HepG2 (cell line): Measurements from ENCODE around the gene CHRD. TPM values are rescaled to one million over a fixed set of nuclear protein-coding genes. Genes with fewer than 3 reads are reported as not detected.

ENCODE experiments used
- GFI1 ChIP-seq: sonication (generic); formaldehyde crosslinking; IDR thresholded peaks from 2 replicates; pipeline ENCODE4 v1.5.0; 2020; ENCODE audit warnings: missing genetic modification reagents, mild to moderate bottlenecking, borderline replicate concordance
- JDP2 ChIP-seq: sonication (generic); formaldehyde crosslinking; IDR thresholded peaks from 2 replicates; pipeline ENCODE4 v1.8.1; 2022; ENCODE audit warnings: missing genetic modification reagents, borderline replicate concordance
- MEIS1 ChIP-seq: sonication (generic); formaldehyde crosslinking; IDR thresholded peaks from 2 replicates; pipeline ENCODE4 v1.9.0; 2021; ENCODE audit warnings: mild to moderate bottlenecking, missing genetic modification reagents, moderate library complexity, borderline replicate concordance
- MTA1 ChIP-seq: sonication (generic); formaldehyde crosslinking; IDR thresholded peaks from 2 replicates; pipeline ENCODE4 v1.4.0; 2020; ENCODE audit warnings: missing genetic modification reagents, mild to moderate bottlenecking, borderline replicate concordance
- RARG ChIP-seq: sonication (generic); formaldehyde crosslinking; IDR thresholded peaks from 2 replicates; pipeline ENCODE4 v1.4.0; 2020; ENCODE audit warnings: low read depth, mild to moderate bottlenecking, missing genetic modification reagents
- ZNF138 ChIP-seq: sonication (generic); formaldehyde crosslinking; IDR thresholded peaks from 2 replicates; pipeline ENCODE4 v1.5.0; 2020; ENCODE audit warnings: mild to moderate bottlenecking, low read depth, missing genetic modification reagents
- ZNF207 ChIP-seq: fragments of 450-650 bp; IDR thresholded peaks from 2 replicates; pipeline ENCODE4 v1.6.1; 2016; ENCODE audit warnings: antibody characterized with exemption, borderline replicate concordance
- ZNF230 ChIP-seq: sonication (generic); formaldehyde crosslinking; IDR thresholded peaks from 2 replicates; pipeline ENCODE4 v1.4.0; 2020; ENCODE audit warnings: mild to moderate bottlenecking, missing genetic modification reagents
- ZNF318 ChIP-seq: sonication (generic); formaldehyde crosslinking; IDR thresholded peaks from 2 replicates; pipeline ENCODE4 v1.4.0; 2020; ENCODE audit warnings: mild to moderate bottlenecking, missing genetic modification reagents
- ZNF326 ChIP-seq: sonication (generic); formaldehyde crosslinking; IDR thresholded peaks from 2 replicates; pipeline ENCODE4 v1.4.0; 2020; ENCODE audit warnings: missing genetic modification reagents, borderline replicate concordance
- polyA plus RNA-seq, 8 experiments: library from polyadenylated mRNA; depleted of rRNA in 3 of 8; stranded (reverse) in 7 of 8; unstranded in 1 of 8; fragments of >200 nt; fragmentation: Illumina TruSeq in 4 of 8; extraction: Trizol in 4 of 8; gene quantifications; 2 replicates each; pipeline versions ENCODE4 v1.2.1 to v1.2.3, GENCODE V29; 2011 to 2016; ENCODE audit warnings: low read depth in 4 of 8, missing spikeins in 1 of 8, mixed read lengths in 1 of 8; ENCODE audit not compliant: insufficient read depth in 1 of 8
- total RNA-seq, 5 experiments: library from RNA; depleted of rRNA; stranded (reverse); fragments of >200 nt; fragmentation: Illumina TruSeq; extraction: Trizol; gene quantifications; 2 replicates each; pipeline ENCODE4 v1.2.3, GENCODE V29; 2016; ENCODE audit warnings: low read depth in 1 of 5
- TF ChIP-seq, protein P1 (sequence below): fragments of 450-650 bp; IDR thresholded peaks from 2 replicates; pipeline ENCODE4 v1.6.1; 2017
- TF ChIP-seq, protein P2 (sequence below): sonication (generic); formaldehyde crosslinking; IDR thresholded peaks from 2 replicates; pipeline ENCODE4 v1.4.0; 2020; ENCODE audit warnings: mild to moderate bottlenecking, missing genetic modification reagents
- TF ChIP-seq, protein P3 (sequence below): sonication (generic); formaldehyde crosslinking; IDR thresholded peaks from 2 replicates; pipeline ENCODE4 v1.5.1; 2020; ENCODE audit warnings: mild to moderate bottlenecking, missing genetic modification reagents

CHRD gene
- total and polyA plus RNA-seq, 2 of the 13 experiments (the other 11 are each of a cell fraction or from before 2014, with no cell fraction given), result 22.2 to 35.2 TPM

GRCh38 chr3:184362668-184363546 is 16.9 kb upstream of the CHRD start (continued):
- TF ChIP-seq MTA1 (CRISPR knock-in tag), result peak; percentile 70; the same call in 1 of the 2 replicates
- TF ChIP-seq GFI1 (CRISPR knock-in tag), result peak; percentile 52; the same call in 1 of the 2 replicates
- TF ChIP-seq, protein P1, sequence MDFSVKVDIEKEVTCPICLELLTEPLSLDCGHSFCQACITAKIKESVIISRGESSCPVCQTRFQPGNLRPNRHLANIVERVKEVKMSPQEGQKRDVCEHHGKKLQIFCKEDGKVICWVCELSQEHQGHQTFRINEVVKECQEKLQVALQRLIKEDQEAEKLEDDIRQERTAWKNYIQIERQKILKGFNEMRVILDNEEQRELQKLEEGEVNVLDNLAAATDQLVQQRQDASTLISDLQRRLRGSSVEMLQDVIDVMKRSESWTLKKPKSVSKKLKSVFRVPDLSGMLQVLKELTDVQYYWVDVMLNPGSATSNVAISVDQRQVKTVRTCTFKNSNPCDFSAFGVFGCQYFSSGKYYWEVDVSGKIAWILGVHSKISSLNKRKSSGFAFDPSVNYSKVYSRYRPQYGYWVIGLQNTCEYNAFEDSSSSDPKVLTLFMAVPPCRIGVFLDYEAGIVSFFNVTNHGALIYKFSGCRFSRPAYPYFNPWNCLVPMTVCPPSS, result no peak
- TF ChIP-seq, protein P2, sequence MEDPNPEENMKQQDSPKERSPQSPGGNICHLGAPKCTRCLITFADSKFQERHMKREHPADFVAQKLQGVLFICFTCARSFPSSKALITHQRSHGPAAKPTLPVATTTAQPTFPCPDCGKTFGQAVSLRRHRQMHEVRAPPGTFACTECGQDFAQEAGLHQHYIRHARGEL (CRISPR knock-in tag), result no peak; the same call in 1 of the 2 replicates
- peak; percentile 56; the same call in 1 of the 2 replicates for TF ChIP-seq ZNF318
- TF ChIP-seq MEIS1 (CRISPR knock-in tag), result peak; percentile 73; the same call in 1 of the 2 replicates
- no peak for TF ChIP-seq ZNF326 (CRISPR knock-in tag)
- 0 out of 2 replicates have a peak, but pooled peaks have one; percentile 21 for TF ChIP-seq ZNF138 (CRISPR knock-in tag)
- no peak for TF ChIP-seq JDP2 (CRISPR knock-in tag)
- peak; percentile 87; the same call in 1 of the 2 replicates for TF ChIP-seq ZNF230 (CRISPR knock-in tag)
- TF ChIP-seq RARG (CRISPR knock-in tag), result no peak
- TF ChIP-seq, protein P3, sequence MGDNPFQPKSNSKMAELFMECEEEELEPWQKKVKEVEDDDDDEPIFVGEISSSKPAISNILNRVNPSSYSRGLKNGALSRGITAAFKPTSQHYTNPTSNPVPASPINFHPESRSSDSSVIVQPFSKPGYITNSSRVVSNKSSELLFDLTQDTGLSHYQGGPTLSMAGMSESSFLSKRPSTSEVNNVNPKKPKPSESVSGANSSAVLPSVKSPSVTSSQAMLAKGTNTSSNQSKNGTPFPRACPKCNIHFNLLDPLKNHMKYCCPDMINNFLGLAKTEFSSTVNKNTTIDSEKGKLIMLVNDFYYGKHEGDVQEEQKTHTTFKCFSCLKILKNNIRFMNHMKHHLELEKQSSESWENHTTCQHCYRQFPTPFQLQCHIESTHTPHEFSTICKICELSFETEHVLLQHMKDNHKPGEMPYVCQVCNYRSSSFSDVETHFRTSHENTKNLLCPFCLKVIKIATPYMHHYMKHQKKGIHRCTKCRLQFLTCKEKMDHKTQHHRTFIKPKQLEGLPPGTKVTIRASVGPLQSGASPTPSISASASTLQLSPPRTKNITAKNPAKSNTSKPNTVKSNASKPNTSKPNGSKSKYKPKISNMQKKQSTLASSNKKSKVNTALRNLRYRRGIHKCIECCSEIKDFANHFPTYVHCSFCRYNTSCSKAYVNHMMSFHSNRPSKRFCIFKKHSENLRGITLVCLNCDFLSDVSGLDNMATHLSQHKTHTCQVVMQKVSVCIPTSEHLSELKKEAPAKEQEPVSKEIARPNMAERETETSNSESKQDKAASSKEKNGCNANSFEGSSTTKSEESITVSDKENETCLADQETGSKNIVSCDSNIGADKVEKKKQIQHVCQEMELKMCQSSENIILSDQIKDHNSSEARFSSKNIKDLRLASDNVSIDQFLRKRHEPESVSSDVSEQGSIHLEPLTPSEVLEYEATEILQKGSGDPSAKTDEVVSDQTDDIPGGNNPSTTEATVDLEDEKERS, result peak; percentile 66
- TF ChIP-seq ZNF207, result no peak
